Right cardiac atrium (tissue), 5 donors: Measurements from ENCODE around the gene ACCS. TPM values are rescaled to one million over a fixed set of nuclear protein-coding genes. Genes with fewer than 3 reads are reported as not detected.

Source experiments
- ATAC-seq, 2 donors: fragments of 200-7000 bp; cut with Tn5 transposase; one replicate each; pipeline versions ENCODE4 v1.8.0 to v1.9.1; 2020; ENCODE audit warnings: moderate library complexity in 2 of 2, mild to moderate bottlenecking in 1 of 2
- DNase-seq, 3 donors: peaks; one replicate each; pipeline ENCODE4 v3.0.0-alpha.2; 2020
- H3K27ac ChIP-seq: one replicate; pipeline ENCODE4 v1.5.1; 2013; ENCODE audit warnings: mild to moderate bottlenecking, low read length, control low read depth, moderate library complexity
- H3K27me3 ChIP-seq: one replicate; pipeline ENCODE4 v1.6.1; 2013; ENCODE audit not compliant: control insufficient read depth, insufficient read depth
- H3K4me1 ChIP-seq: one replicate; pipeline ENCODE4 v1.6.1; 2013; ENCODE audit warnings: low read length; ENCODE audit not compliant: control insufficient read depth, insufficient read depth
- H3K4me3 ChIP-seq: one replicate; pipeline ENCODE4 v1.5.1; 2013; ENCODE audit warnings: low read length, control low read depth
- H3K9me3 ChIP-seq: one replicate; pipeline ENCODE4 v1.6.1; 2013; ENCODE audit warnings: low read length; ENCODE audit not compliant: control insufficient read depth
- WGBS: extraction: QIAGEN DNeasy Blood & Tissue Kit; methylation state at CpG from one replicate; pipeline ENCODE4 v1.1.7; 2013; 5-methylcytosine and 5-hydroxymethylcytosine counted together
- intact Hi-C, 4 donors: fragments of 100-400 bp; cut with DNase I; formaldehyde crosslinking; loops; one replicate each; pipeline versions ENCODE4 v1.11.0 to v1.14.0; 2022 to 2023
- polyA plus RNA-seq: library from polyadenylated mRNA; stranded (reverse); fragments of 200-250 nt; gene quantifications from one replicate; pipeline ENCODE4 v1.2.3, GENCODE V29; 2013
- total RNA-seq, 4 donors: library from RNA; stranded (reverse); fragmentation: NEBNext Ultra II Directional; extraction: Animal tissue kit (Norgen Biotek cat#: 25700); gene quantifications; one replicate each; pipeline ENCODE4 v1.2.1, GENCODE V29; 2021
- donor health status: healthy with polysubstance abuse.
- donor health status: DM: no; HTN: yes; CAD: no.
- donor health status: DM: no; HTN: no; CAD: no.
- donor health status: DM: no; HTN: yes; CAD: no; lungs with severe emphysema.
- donor health status: DM: yes; HTN: yes; CAD: no.

The ACCS gene
- total and polyA plus RNA-seq, 5 donors = 11.4 to 19.3 (median 15.9) TPM

GRCh38 chr11:44029507-44029845 is 36.6 kb upstream of the ACCS start:
- no peaks in the 10 kb centered on the region for H3K9me3 ChIP-seq
- WGBS = 96% methylated on average over 1 of the region's 1 CpG
- ATAC-seq (no peak), DNase-seq (no peak)
- H3K27ac ChIP-seq = no peak overlapping the region
- H3K4me1 ChIP-seq = peaks cover 12% of the 10 kb centered on the region
- H3K4me3 ChIP-seq = no peak overlapping the region
- intact Hi-C loops = no loop called here
- H3K27me3 ChIP-seq = no peaks in the 10 kb centered on the region

- Histone ChIP-seq H3K27me3 (no peaks in the 10 kb centered on the region), H3K4me1 (peaks cover 12% of the 10 kb centered on the region), H3K27ac (peak overlapping the region; percentile 75), H3K9me3 (no peaks in the 10 kb centered on the region), H3K4me3 (no peak overlapping the region)
- DNase-seq (peak in 2 of 3 donors; percentile 52 to 72), ATAC-seq (peak; percentile 83 to 89)
- intact Hi-C loops = loop anchor here in 1 of 4 donors (5.0 to 10.0 kb wide), 2 partner anchors 43 to 85 kb away; partner anchors contain the start of gene C11orf96
- WGBS = 11% methylated on average over 5 of the region's 5 CpGs
These were observed 35.8 kb upstream of the ACCS start for GRCh38 chr11:44029977-44030911.

DNA sequence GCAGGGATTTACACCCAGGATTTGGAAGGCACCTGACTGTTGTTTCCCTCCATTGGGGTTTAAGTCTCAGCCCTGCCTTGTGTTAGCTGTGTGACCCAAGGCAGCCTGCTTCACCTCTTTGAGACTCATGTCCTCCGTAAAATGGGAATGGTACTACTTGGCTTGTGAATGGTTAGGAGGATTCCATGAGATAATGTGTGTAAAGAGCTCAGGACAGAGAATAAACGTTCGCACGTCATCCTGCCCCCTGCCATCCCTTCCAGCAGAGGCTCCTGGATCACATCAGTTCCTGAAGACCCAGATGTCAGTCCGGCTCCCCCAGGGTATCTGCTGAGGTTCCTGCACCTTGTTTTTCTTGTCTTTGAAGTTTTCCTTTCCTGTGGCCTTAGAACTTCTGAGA is 35.1 kb upstream of the ACCS start:
- Histone ChIP-seq H3K27ac (peak overlapping the region; percentile 37), H3K9me3 (no peaks in the 10 kb centered on the region), H3K4me3 (no peak overlapping the region), H3K4me1 (peaks cover 12% of the 10 kb centered on the region), H3K27me3 (no peaks in the 10 kb centered on the region)
- ATAC-seq (no peak), DNase-seq (no peak)
- WGBS = 63% methylated on average over 5 of the region's 5 CpGs
- intact Hi-C loops = loop anchor here in 1 of 4 donors (5.0 to 10.0 kb wide), 2 partner anchors 44 to 86 kb away; partner anchors contain the start of gene C11orf96

GRCh38 chr11:44031549-44031948 is 34.5 kb upstream of the ACCS start:
- no peak for ATAC-seq
- H3K9me3 ChIP-seq = no peaks in the 10 kb centered on the region
- DNase-seq = no peak
- peak overlapping the region; percentile 3 for H3K27ac ChIP-seq
- H3K4me1 ChIP-seq = peaks cover 12% of the 10 kb centered on the region
- H3K27me3 ChIP-seq = no peaks in the 10 kb centered on the region
- intact Hi-C loops = loop anchor here in 1 of 4 donors (5.0 to 10.0 kb wide), 2 partner anchors 44 to 87 kb away; partner anchors contain the start of gene C11orf96
- 94% methylated on average over 5 of the region's 5 CpGs for WGBS
- no peak overlapping the region for H3K4me3 ChIP-seq

GRCh38 chr11:44032299-44033085 is 33.6 kb upstream of the ACCS start:
- Histone ChIP-seq H3K4me3 (no peak overlapping the region), H3K4me1 (peaks cover 12% of the 10 kb centered on the region), H3K9me3 (no peaks in the 10 kb centered on the region), H3K27ac (peak overlapping the region; percentile 54), H3K27me3 (no peaks in the 10 kb centered on the region)
- ATAC-seq (peak; percentile 64 to 73), DNase-seq (peak; percentile 81 to 86 (median 81))
- WGBS = 54% methylated on average over 15 of the region's 15 CpGs
- intact Hi-C loops = loop anchor here in 1 of 4 donors (5.0 to 10.0 kb wide), 2 partner anchors 45 to 88 kb away; partner anchors contain the start of gene C11orf96

DNA sequence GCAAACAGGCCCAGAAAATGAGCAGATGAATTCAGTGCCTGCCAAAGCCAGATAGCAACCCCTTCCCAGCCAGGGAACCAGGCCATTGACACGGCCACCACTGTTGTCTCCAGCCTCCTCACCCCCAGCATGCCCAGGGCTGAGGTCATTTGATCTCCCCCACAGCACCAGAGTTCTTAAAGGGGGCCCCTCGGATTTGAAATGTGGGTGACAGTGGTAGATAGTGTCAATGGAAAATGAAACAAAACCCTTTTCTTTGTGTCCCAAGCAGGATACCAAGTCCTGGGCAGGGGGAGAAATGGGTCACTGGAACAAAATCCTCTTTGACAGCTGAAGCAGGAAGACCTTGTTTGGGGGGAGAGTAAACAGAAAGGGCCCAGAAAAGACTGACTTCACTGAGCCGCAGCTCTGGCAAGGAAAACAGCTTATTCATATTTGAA is 32.6 kb upstream of the ACCS start:
- intact Hi-C loops = loop anchor here in 1 of 4 donors (5.0 to 10.0 kb wide), 2 partner anchors 46 to 89 kb away; partner anchors contain the start of gene C11orf96
- no peaks in the 10 kb centered on the region for H3K27me3 ChIP-seq
- H3K27ac ChIP-seq = peak overlapping the region; percentile 66
- H3K9me3 ChIP-seq = no peaks in the 10 kb centered on the region
- no peak for ATAC-seq
- no peak for DNase-seq
- 36% methylated on average over 3 of the region's 3 CpGs for WGBS
- H3K4me3 ChIP-seq = no peak overlapping the region
- peaks cover 12% of the 10 kb centered on the region for H3K4me1 ChIP-seq

GRCh38 chr11:44033856-44034255 is 32.2 kb upstream of the ACCS start:
- no peak for ATAC-seq
- no peaks in the 10 kb centered on the region for H3K27me3 ChIP-seq
- intact Hi-C loops = loop anchor here in 1 of 4 donors (5.0 to 10.0 kb wide), 2 partner anchors 47 to 89 kb away; partner anchors contain the start of gene C11orf96
- peaks cover 12% of the 10 kb centered on the region for H3K4me1 ChIP-seq
- H3K4me3 ChIP-seq = no peak overlapping the region
- WGBS = 51% methylated on average over 3 of the region's 3 CpGs
- H3K9me3 ChIP-seq = no peaks in the 10 kb centered on the region
- DNase-seq = no peak
- H3K27ac ChIP-seq = no peak overlapping the region

DNA sequence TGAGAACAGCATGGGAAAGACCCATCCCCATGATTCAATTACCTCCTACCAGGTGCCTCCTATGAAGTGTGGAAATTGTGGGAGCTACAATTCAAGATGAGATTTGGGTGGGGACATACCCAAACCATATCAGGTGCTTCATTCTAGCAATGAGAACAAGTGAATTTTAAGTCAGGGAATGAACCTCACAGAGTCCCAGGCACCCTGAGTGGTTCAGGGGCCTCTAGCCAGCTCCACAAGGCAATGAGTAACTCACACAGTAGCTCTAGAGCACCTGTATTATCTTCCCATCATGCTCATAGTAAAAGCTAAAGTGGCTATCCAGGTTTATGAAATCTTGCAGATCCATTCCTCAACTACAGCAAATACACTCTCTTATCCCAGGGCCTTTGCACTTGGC is 31.4 kb upstream of the ACCS start:
- Histone ChIP-seq H3K27ac (no peak overlapping the region), H3K9me3 (no peaks in the 10 kb centered on the region), H3K4me1 (peaks cover 12% of the 10 kb centered on the region), H3K4me3 (no peak overlapping the region), H3K27me3 (no peaks in the 10 kb centered on the region)
- intact Hi-C loops = loop anchor here (5.0 to 10.0 kb wide), 4 partner anchors 47 to 142 kb away; partner anchors contain the start of gene C11orf96 (in 1 of the 4)
- DNase-seq (no peak), ATAC-seq (no peak)

DNA sequence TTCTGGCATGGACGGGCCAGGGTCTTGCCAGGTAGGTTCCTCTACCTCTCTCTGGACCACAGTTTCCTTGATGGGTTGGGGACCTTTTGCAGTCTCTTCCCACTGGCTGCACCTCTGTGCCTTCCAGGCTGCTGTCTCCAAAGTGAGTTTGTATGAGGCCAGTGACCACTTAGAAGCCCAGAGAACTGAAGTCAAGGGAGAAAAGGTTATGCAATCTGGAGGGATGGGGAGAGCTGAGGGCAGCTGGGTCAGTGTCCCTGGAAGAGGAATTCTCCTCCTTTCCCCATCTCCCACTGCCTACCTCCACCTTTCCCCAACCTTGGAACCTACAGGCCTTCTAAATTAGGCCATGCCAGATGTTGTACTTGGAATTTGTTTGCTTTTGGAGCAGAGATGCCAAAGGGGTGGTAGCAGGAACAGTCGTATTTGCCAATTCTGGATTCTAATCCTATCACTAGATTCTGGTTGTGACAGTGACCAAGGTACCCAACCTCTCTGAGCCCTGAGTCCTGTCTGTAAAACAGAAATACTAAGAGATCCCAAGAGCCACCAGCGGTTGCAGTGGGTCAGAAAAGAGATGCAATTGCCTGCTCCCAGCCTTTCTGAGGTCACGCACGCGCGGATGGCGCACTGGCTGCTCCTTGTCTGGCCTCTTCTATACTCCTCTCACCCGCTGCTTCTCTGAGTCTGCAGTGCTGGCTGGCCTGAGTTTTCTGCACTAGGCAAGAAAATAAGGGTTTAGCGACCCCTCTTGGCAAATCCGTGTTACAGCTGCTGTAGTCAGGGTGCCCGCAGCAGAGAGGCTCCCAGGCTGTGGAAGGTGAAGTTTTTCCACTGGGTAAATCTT is 29.0 kb upstream of the ACCS start:
- WGBS = 16% methylated on average over 12 of the region's 12 CpGs
- Histone ChIP-seq H3K27me3 (no peaks in the 10 kb centered on the region), H3K4me1 (peaks cover 4% of the 10 kb centered on the region), H3K9me3 (no peaks in the 10 kb centered on the region), H3K4me3 (no peak overlapping the region), H3K27ac (no peak overlapping the region)
- intact Hi-C loops = loop anchor here (2.0 to 10.0 kb wide), 4 partner anchors 90 to 146 kb away; partner anchors contain the start of gene C11orf96 (in 1 of the 4)
- peak; percentile 88 to 94 (median 92) for DNase-seq
- peak; percentile 93 to 94 for ATAC-seq

GRCh38 chr11:44037658-44037998 is 28.4 kb upstream of the ACCS start:
- Histone ChIP-seq H3K4me3 (no peak overlapping the region), H3K4me1 (no peaks in the 10 kb centered on the region), H3K27ac (no peak overlapping the region), H3K9me3 (no peaks in the 10 kb centered on the region), H3K27me3 (no peaks in the 10 kb centered on the region)
- WGBS = 85% methylated on average over 2 of the region's 2 CpGs
- DNase-seq = no peak
- ATAC-seq = no peak
- intact Hi-C loops = loop anchor here (2.0 to 10.0 kb wide), 4 partner anchors 90 to 147 kb away; partner anchors contain the start of gene C11orf96 (in 1 of the 4)
